H1 (cell line): Measurements from ENCODE around the gene ABHD16B. TPM values are rescaled to one million over a fixed set of nuclear protein-coding genes. Genes with fewer than 3 reads are reported as not detected.

Experiments
- CTCF ChIA-PET: fragments of 300-600 bp; sonication (Branson Sonifier 250); formaldehyde crosslinking; loops from one replicate; lab custom pipeline; 2021; ENCODE audit not compliant: partially characterized antibody; lab: Charles Lee
- POLR2A ChIA-PET: fragments of 300-600 bp; sonication (Branson Sonifier 250); formaldehyde crosslinking; loops from one replicate; lab custom pipeline; 2021; ENCODE audit warnings: inconsistent platforms; ENCODE audit not compliant: partially characterized antibody; lab: Charles Lee
- DNase-seq, 2 experiments: peaks; one replicate each; pipeline versions ENCODE4 v3.0.0 to v3.0.0-alpha.2; 2010 to 2022; ENCODE audit warnings: low spot score in 2 of 2, low read depth in 1 of 2, mixed read lengths in 1 of 2
- FAIRE-seq: peaks from 2 replicates; lab custom pipeline; 2011; peaks lifted over from hg19 to GRCh38; lab: Jason Lieb, UNC
- H2AFZ ChIP-seq: 2 replicates; pipeline ENCODE4 v1.8.1; 2012; ENCODE audit warnings: low read length, inconsistent platforms
- H2AK5ac ChIP-seq: 2 replicates; pipeline ENCODE4 v1.6.1; 2013; ENCODE audit warnings: low read depth, low read length
- H2BK120ac ChIP-seq: replicated peaks from 2 replicates; pipeline ENCODE3; 2013; ENCODE audit warnings: low read depth, low read length, inconsistent platforms
- H2BK12ac ChIP-seq: 2 replicates; pipeline ENCODE4 v1.6.1; 2013; ENCODE audit warnings: low read depth, low read length
- H2BK15ac ChIP-seq: 2 replicates; pipeline ENCODE4 v1.6.1; 2013; ENCODE audit warnings: low read length
- H2BK20ac ChIP-seq: 2 replicates; pipeline ENCODE4 v1.6.1; 2013; ENCODE audit warnings: low read length
- H2BK5ac ChIP-seq: 2 replicates; pipeline ENCODE4 v1.6.1; 2013; ENCODE audit warnings: low read depth, low read length
- H3K14ac ChIP-seq: 2 replicates; pipeline ENCODE4 v1.6.1; 2013; ENCODE audit warnings: inconsistent platforms; ENCODE audit not compliant: insufficient read length
- H3K18ac ChIP-seq: 2 replicates; pipeline ENCODE4 v1.6.1; 2013; ENCODE audit warnings: low read length; ENCODE audit errors: extremely low read depth
- H3K23ac ChIP-seq: 2 replicates; pipeline ENCODE4 v1.6.1; 2013; ENCODE audit warnings: inconsistent platforms; ENCODE audit not compliant: insufficient read length
- H3K23me2 ChIP-seq: 2 replicates; pipeline ENCODE4 v1.6.1; 2013; ENCODE audit warnings: low read depth, low read length
- H3K27ac ChIP-seq: 2 replicates; pipeline ENCODE4 v1.6.1; 2011; ENCODE audit warnings: low read depth, low read length, inconsistent platforms
- H3K27me3 ChIP-seq, 4 experiments: replicated peaks in 1 of 4; 1 replicate in 1 of 4; 2 replicates in 3 of 4; pipeline versions ENCODE4 v1.6.1 to v1.8.1; 2011 to 2013; ENCODE audit warnings: low read length in 3 of 4, mild to moderate bottlenecking in 3 of 4, inconsistent platforms in 2 of 4, mixed read lengths in 2 of 4, moderate library complexity in 1 of 4; ENCODE audit not compliant: control insufficient read depth in 3 of 4, insufficient read depth in 3 of 4; ENCODE audit errors: extremely low read depth in 1 of 4
- H3K36me3 ChIP-seq, 4 experiments: 2 replicates each; pipeline versions ENCODE4 v1.6.1 to v1.8.1; 2011 to 2013; ENCODE audit warnings: mild to moderate bottlenecking in 4 of 4, low read length in 3 of 4, moderate library complexity in 2 of 4, control low read depth in 1 of 4, inconsistent platforms in 1 of 4; ENCODE audit not compliant: insufficient read depth in 4 of 4, control insufficient read depth in 2 of 4
- H3K4ac ChIP-seq: replicated peaks from 2 replicates; pipeline ENCODE3; 2013; ENCODE audit warnings: low read length, low read depth, mixed read lengths, inconsistent platforms; ENCODE audit not compliant: insufficient read length
- H3K4me1 ChIP-seq, 4 experiments: replicated peaks in 1 of 4; 1 replicate in 1 of 4; 2 replicates in 3 of 4; pipeline versions ENCODE4 v1.6.1 to v1.8.1; 2011 to 2013; ENCODE audit warnings: low read length in 3 of 4, inconsistent platforms in 2 of 4, mixed read lengths in 1 of 4; ENCODE audit not compliant: insufficient read depth in 4 of 4, control insufficient read depth in 3 of 4
- H3K4me2 ChIP-seq, 2 experiments: 2 replicates each; pipeline versions ENCODE4 v1.6.1 to v1.8.1; 2011 to 2013; ENCODE audit warnings: low read depth in 2 of 2, low read length in 2 of 2, control low read depth in 1 of 2, inconsistent platforms in 1 of 2, mild to moderate bottlenecking in 1 of 2; ENCODE audit not compliant: insufficient read depth in 1 of 2
- H3K4me3 ChIP-seq, 4 experiments: fragments of 200-600, 300-600 bp in 1 of 4; sonication (generic), shearing (Covaris generic), sonication (Bioruptor Twin) in 1 of 4; 2 replicates each; pipeline versions ENCODE4 v1.5.1 to v1.8.1; 2011 to 2016; ENCODE audit warnings: low read length in 4 of 4, low read depth in 3 of 4, control low read depth in 2 of 4, inconsistent platforms in 2 of 4, mild to moderate bottlenecking in 2 of 4, mixed read lengths in 1 of 4, moderate library complexity in 1 of 4; ENCODE audit not compliant: insufficient read depth in 2 of 4; ENCODE audit errors: extremely low read depth in 1 of 4
- H3K56ac ChIP-seq: replicated peaks from 2 replicates; pipeline ENCODE3; 2013; ENCODE audit warnings: low read depth, mild to moderate bottlenecking, mixed read lengths, low read length, inconsistent platforms; ENCODE audit not compliant: insufficient read length
- H3K79me1 ChIP-seq: 2 replicates; pipeline ENCODE4 v1.6.1; 2013; ENCODE audit warnings: low read depth, low read length, control low read depth
- H3K79me2 ChIP-seq, 2 experiments: 2 replicates each; pipeline versions ENCODE4 v1.6.1 to v1.8.1; 2012 to 2013; ENCODE audit warnings: low read length in 2 of 2, mild to moderate bottlenecking in 2 of 2, inconsistent platforms in 1 of 2; ENCODE audit not compliant: insufficient read depth in 2 of 2, control insufficient read depth in 1 of 2
- H3K9ac ChIP-seq, 4 experiments: replicated peaks in 1 of 4; 1 replicate in 1 of 4; 2 replicates in 3 of 4; pipeline versions ENCODE4 v1.6.1 to v1.8.1; 2011 to 2013; ENCODE audit warnings: low read depth in 3 of 4, low read length in 3 of 4, control low read depth in 2 of 4, mild to moderate bottlenecking in 2 of 4, moderate library complexity in 2 of 4, inconsistent platforms in 1 of 4; ENCODE audit errors: extremely low read depth in 1 of 4
- H3K9me3 ChIP-seq, 2 experiments: 2 replicates each; pipeline versions ENCODE4 v1.6.1 to v1.8.1; 2012 to 2013; ENCODE audit warnings: mild to moderate bottlenecking in 2 of 2, moderate library complexity in 2 of 2, control low read depth in 1 of 2, inconsistent platforms in 1 of 2, low read depth in 1 of 2, low read length in 1 of 2, mixed read lengths in 1 of 2; ENCODE audit not compliant: insufficient read depth in 2 of 2
- H4K20me1 ChIP-seq, 2 experiments: replicated peaks in 1 of 2; 2 replicates each; pipeline versions ENCODE3 to v1.8.1; 2011 to 2013; ENCODE audit warnings: inconsistent platforms in 2 of 2, low read length in 2 of 2, mild to moderate bottlenecking in 1 of 2; ENCODE audit not compliant: insufficient read depth in 2 of 2, control insufficient read depth in 1 of 2
- H4K5ac ChIP-seq: 2 replicates; pipeline ENCODE4 v1.6.1; 2013; ENCODE audit warnings: low read length, low read depth, mixed read lengths, inconsistent platforms; ENCODE audit not compliant: insufficient read length
- H4K8ac ChIP-seq: 2 replicates; pipeline ENCODE4 v1.8.0; 2013; ENCODE audit warnings: mild to moderate bottlenecking, moderate library complexity, low read length, inconsistent platforms; ENCODE audit not compliant: insufficient read depth; ENCODE audit errors: extremely low read depth
- H4K91ac ChIP-seq: replicated peaks from 2 replicates; pipeline ENCODE3; 2013; ENCODE audit warnings: low read length, mixed read lengths, inconsistent platforms; ENCODE audit not compliant: insufficient read length
- BRCA1 ChIP-seq: IDR thresholded peaks from 2 replicates; pipeline ENCODE4 v1.6.1; 2012; ENCODE audit warnings: low read depth, low read length, improper control_type of control experiment
- CBX8 ChIP-seq: fragments of 300-800, 300-1000 bp; sonication (generic); IDR thresholded peaks from 2 replicates; pipeline ENCODE4 v1.7.1; 2016; ENCODE audit warnings: low read depth, low read length, borderline replicate concordance
- JUN ChIP-seq: IDR thresholded peaks from 2 replicates; pipeline ENCODE4 v1.6.1; 2011; ENCODE audit warnings: low read depth, mild to moderate bottlenecking, improper control_type of control experiment, low read length
- KDM1A ChIP-seq: fragments of 200-600, 300-600 bp; sonication (generic); IDR thresholded peaks from 2 replicates; pipeline ENCODE4 v1.7.1; 2016; ENCODE audit warnings: mild to moderate bottlenecking, low read length, borderline replicate concordance
- NANOG ChIP-seq: IDR thresholded peaks from 2 replicates; pipeline ENCODE4 v1.6.1; 2011; ENCODE audit warnings: low read length, low read depth, mild to moderate bottlenecking, inconsistent platforms; ENCODE audit not compliant: insufficient read depth, poor library complexity, severe bottlenecking
- RFX5 ChIP-seq: IDR thresholded peaks from 2 replicates; pipeline ENCODE4 v1.6.1; 2011; ENCODE audit warnings: low read depth, low read length, improper control_type of control experiment, borderline replicate concordance
- RNF2 ChIP-seq: fragments of 200-900, 300-1000 bp; sonication (generic); IDR thresholded peaks from 2 replicates; pipeline ENCODE4 v1.7.1; 2016; ENCODE audit warnings: borderline replicate concordance, low read depth, mild to moderate bottlenecking, antibody characterized with exemption, low read length; ENCODE audit not compliant: poor library complexity, severe bottlenecking; ENCODE audit errors: missing control alignments
- SIRT6 ChIP-seq: IDR thresholded peaks from one replicate; pipeline ENCODE4 v1.7.1; 2012; ENCODE audit warnings: low read length, inconsistent platforms
- SP2 ChIP-seq: IDR thresholded peaks from 2 replicates; pipeline ENCODE4 v1.6.1; 2012; ENCODE audit warnings: mild to moderate bottlenecking, low read length, inconsistent platforms
- SRF ChIP-seq: IDR thresholded peaks from 2 replicates; pipeline ENCODE4 v1.6.1; 2011; ENCODE audit warnings: mild to moderate bottlenecking, low read depth, low read length, moderate library complexity
- WGBS, 2 experiments: shearing (Covaris generic) in 1 of 2; methylation state at CpG; one replicate each; pipeline versions ENCODE4 v1.1.6 to v1.1.7; 2013 to 2015; ENCODE audit warnings: low lambda C conversion rate in 2 of 2, mixed read lengths in 2 of 2, inconsistent platforms in 1 of 2, low coverage in 1 of 2, missing lambda C conversion rate in 1 of 2; ENCODE audit not compliant: insufficient replicate concordance in 2 of 2, insufficient coverage in 1 of 2, insufficient read length in 1 of 2; ENCODE audit errors: extremely low coverage in 1 of 2, missing lambda C conversion rate in 1 of 2; 5-methylcytosine and 5-hydroxymethylcytosine counted together
- polyA plus RNA-seq, 7 experiments: library from polyadenylated mRNA; depleted of rRNA in 3 of 7; stranded (reverse) in 5 of 7; unstranded in 2 of 7; fragments of >200 nt in 5 of 7; fragments of 200-250 nt in 2 of 7; gene quantifications; 1 replicate in 5 of 7; 2 replicates in 1 of 7; 4 replicates in 1 of 7; pipeline versions ENCODE4 v1.2.1 to v1.2.3, GENCODE V29; 2011 to 2013; ENCODE audit warnings: missing spikeins in 2 of 7, mixed read lengths in 2 of 7
- total RNA-seq: library from RNA; stranded (reverse); fragmentation: NEBNext Ultra II Directional; extraction: Animal tissue kit (Norgen Biotek cat#: 25700); gene quantifications from 2 replicates; pipeline ENCODE4 v1.2.1, GENCODE V29; 2021

The ABHD16B gene
- total and polyA plus RNA-seq, 2 of the 8 experiments (the other 6 are each of a cell fraction or from before 2014, with no cell fraction given), result not detected

GRCh38 chr20:63890616-63891015, 29.3 kb downstream of the ABHD16B start:
- Histone ChIP-seq H2BK5ac (no peak overlapping the region), H3K4me1 (peaks cover 0 to 2% (median 0%) of the 10 kb centered on the region in 4 experiments; a peak in 1 of 7 replicates), H2BK120ac (no peak overlapping the region), H4K5ac (no peak overlapping the region), H2AFZ (no peak overlapping the region), H3K9me3 (no peaks in the 10 kb centered on the region), H2BK12ac (no peak overlapping the region), H3K23ac (no peak overlapping the region), H3K56ac (no peak overlapping the region), H3K14ac (no peak overlapping the region), H3K79me1 (peaks cover 7% of the 10 kb centered on the region), H3K4me3 (no peak overlapping the region), H4K20me1 (peaks cover 7 to 9% of the 10 kb centered on the region in 2 experiments), H2AK5ac (no peak overlapping the region), H3K27ac (no peak overlapping the region), H3K79me2 (peaks cover 0 to 1% of the 10 kb centered on the region in 2 experiments; a peak in 2 of 4 replicates), H3K9ac (no peak overlapping the region), H4K8ac (no peak overlapping the region), H2BK15ac (no peak overlapping the region), H3K36me3 (peaks cover 6 to 22% (median 12%) of the 10 kb centered on the region in 4 experiments), H3K27me3 (no peaks in the 10 kb centered on the region), H3K23me2 (peaks cover under 1% of the 10 kb centered on the region; the same call in 1 of the 2 replicates), H3K4me2 (no peak overlapping the region), H4K91ac (no peak overlapping the region), H2BK20ac (no peak overlapping the region), H3K4ac (no peak overlapping the region), H3K18ac (no peak overlapping the region)
- DNase-seq, result no peak
- CTCF ChIA-PET, result interaction anchor here (0.7 to 2.2 kb wide), 12 partner anchors 8 to 548 kb away, joined by 3 to 6 read pairs (median 3); partner anchors contain the start of gene PRPF6
- 91% methylated on average over 7 of the region's 7 CpGs; no CpG with 5 or more reads in 1 of the 2 experiments for WGBS, 2 experiments
- TF ChIP-seq SIRT6, result no peak
- TF ChIP-seq SRF, result no peak
- TF ChIP-seq CBX8, result no peak
- no peak for TF ChIP-seq NANOG
- TF ChIP-seq SP2, result no peak
- no peak for TF ChIP-seq BRCA1
- TF ChIP-seq RNF2, result no peak
- no peak for TF ChIP-seq JUN
- no peak for TF ChIP-seq KDM1A
- TF ChIP-seq RFX5, result no peak
- POLR2A ChIA-PET, result interaction anchor here (0.8 to 1.3 kb wide), 5 partner anchors 12 to 26 kb away, joined by 3 to 7 read pairs (median 3); partner anchors contain the start of gene TPD52L2
- FAIRE-seq, result no peak
